ENCODE data around the gene DGKZ.
A peak's percentile ranks its signal among the peaks of the same experiment; 100 is the strongest.
"Not testable (repeated sequence)": the region's sequence is repeated elsewhere in the genome, so short reads cannot be mapped to it uniquely, and the experiment has no call there.

The DGKZ gene, protein sequence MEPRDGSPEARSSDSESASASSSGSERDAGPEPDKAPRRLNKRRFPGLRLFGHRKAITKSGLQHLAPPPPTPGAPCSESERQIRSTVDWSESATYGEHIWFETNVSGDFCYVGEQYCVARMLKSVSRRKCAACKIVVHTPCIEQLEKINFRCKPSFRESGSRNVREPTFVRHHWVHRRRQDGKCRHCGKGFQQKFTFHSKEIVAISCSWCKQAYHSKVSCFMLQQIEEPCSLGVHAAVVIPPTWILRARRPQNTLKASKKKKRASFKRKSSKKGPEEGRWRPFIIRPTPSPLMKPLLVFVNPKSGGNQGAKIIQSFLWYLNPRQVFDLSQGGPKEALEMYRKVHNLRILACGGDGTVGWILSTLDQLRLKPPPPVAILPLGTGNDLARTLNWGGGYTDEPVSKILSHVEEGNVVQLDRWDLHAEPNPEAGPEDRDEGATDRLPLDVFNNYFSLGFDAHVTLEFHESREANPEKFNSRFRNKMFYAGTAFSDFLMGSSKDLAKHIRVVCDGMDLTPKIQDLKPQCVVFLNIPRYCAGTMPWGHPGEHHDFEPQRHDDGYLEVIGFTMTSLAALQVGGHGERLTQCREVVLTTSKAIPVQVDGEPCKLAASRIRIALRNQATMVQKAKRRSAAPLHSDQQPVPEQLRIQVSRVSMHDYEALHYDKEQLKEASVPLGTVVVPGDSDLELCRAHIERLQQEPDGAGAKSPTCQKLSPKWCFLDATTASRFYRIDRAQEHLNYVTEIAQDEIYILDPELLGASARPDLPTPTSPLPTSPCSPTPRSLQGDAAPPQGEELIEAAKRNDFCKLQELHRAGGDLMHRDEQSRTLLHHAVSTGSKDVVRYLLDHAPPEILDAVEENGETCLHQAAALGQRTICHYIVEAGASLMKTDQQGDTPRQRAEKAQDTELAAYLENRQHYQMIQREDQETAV

DNA sequence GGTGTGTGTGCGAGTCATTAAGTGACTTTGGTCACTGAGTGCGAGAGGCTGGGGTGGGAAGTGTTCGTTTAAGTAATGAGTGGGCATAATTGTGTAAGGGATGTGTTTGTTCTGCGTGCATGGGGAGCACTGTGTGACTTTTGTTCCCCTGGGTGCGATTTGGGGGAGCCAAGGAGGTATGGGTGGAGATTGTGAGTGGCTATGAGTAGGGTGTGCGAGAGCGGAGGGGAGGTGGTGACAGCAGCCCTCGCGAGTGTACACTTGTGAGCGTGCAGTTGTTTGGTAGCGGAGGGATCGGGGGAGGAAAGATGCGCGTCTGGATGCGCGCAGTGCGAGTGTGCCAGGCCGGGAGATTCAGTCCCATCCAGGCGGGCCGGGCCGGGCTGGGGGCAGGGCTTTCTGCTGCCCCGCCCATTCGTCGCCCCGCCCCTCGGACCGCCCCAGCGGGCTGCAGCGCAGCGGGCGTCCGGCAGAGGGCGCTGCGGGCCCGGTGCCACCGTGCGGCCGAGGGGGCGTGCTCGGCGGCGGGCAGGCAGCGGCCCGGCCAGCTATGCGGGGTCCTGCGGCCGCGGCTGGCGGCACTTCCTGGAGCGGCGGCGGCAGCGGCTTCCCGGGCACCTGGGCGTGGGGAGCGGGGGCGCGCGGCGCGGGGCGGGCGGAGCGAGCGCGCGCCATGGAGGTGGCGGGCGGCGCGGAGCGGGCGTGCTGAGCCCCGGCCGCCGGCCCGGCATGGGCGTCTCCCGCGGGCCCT, at the start of gene DGKZ:
Gene DGKZ, plus strand, starts transcription at position 578 of the 751 bp plus-strand sequence. CDS start 197 bp downstream, outside the sequence.
- DNase-seq, result peak; percentile 81 to 85

DNA sequence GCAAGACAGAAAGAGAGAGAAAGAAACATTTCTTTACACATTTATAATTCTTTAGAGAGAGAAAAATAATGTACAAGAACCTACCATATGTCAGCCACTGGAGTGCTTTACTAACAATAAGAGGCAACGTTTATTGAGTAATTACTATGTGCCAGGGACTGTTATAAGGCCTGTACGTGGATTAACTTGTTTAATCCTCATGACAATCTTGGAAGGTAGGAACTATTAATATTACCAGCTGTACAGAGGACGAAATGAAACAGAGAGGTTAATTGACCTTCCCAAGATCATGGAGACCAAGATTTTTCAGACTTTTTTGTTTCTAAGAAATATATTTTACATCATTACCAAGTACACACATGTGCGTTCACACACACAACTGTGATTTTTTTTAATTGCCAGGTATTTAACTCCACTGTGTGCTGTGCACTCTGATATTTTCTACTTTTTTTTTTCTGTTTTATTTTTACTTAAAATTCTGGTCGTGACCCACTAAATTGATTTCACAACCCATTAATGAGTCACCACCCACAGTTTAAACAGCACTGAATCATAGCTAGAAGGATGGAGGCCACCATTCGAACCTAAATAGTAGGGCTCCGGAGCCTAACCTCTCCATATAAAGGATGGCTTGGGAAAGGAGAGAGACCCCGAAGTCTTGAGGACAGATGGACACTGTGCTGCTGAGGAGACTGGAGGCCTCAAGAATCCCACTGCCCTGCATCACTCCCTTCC, 48.4 kb upstream of the DGKZ start:
- DNase-seq, result no peak

DNA sequence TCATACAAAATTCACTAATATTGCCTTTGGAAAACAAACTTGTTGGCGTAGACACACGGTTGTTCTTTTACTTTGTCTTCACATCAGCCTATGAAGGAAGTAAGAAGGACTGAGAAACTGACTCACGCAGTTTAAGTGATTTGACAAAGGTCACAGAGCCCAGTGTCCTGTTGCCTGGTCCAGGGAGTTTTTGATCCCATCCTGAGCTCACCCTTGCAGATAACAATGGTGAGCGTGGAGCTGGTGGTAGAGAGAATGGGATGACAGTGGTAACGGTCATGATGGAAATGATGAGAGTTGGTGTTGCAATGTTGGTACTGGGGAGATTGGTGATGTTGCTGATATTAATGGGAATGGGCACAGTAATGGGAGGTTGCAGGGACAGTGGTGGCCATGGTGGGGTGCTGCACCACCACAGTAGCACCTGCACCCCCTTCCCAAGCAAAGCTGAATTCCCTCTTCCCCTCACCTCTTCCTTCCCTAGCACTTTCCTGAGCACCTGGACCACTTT, 47.8 kb upstream of the DGKZ start:
- no peak for DNase-seq

DNA sequence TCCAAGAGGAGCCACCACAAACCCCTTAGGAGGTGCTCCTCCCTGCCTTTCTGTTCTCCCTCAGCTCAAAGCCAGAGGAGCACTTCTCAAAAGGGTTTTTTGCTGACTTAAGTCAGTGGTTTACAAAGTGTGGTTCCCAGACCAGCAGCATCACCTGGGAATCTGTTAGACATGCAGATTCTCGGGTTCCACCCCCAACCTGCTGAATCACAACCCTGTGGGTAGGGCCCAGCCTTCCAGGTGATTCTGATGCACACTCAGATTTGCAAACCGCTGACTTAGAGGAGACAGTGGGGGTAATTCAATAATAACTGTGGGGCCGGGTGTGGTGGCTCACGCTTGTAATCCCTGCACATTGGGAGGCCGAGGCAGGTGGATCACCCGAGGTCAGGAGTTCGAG, 47.0 kb upstream of the DGKZ start:
- DNase-seq, result peak in 1 of 2 experiments; percentile 39

DNA sequence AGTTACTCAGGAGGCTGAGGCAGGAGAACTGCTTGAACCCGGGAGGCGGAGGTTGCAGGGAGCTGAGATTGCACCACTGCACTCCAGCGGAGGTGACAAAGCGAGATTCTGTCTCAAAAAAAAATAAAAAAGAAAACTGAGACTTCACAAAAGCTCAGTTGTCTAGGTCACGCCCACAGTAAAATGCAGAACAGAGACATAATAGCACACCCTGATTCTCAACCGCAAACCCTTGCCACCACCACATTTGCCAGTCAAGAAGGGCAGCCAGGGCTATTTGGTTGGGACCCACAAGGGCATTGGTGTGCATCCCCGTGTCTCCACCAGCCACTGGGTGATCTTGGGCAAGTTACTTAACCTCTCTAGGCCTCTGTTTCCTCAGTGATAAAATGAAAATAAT, 44.4 kb upstream of the DGKZ start:
- DNase-seq, result no peak

DNA sequence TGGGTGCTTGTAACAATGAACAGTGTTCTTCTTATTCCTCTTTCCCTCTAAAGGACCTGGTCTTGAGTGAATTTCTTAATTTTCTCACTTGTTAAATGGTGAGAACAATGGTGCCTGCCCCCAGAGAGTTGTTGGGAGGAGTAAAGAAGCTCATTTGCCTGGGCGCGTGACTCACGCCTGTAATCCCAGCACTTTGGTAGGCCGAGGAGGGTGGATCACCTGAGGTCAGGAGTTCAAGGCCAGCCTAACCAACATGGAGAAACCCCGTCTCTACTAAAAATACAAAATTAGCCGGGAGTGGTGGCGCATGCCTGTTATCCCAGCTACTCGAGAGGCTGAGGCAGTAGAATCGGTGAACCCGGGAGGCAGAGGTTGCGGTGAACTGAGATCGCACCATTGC, 43.2 kb upstream of the DGKZ start:
- DNase-seq, result not testable (repeated sequence)

DNA sequence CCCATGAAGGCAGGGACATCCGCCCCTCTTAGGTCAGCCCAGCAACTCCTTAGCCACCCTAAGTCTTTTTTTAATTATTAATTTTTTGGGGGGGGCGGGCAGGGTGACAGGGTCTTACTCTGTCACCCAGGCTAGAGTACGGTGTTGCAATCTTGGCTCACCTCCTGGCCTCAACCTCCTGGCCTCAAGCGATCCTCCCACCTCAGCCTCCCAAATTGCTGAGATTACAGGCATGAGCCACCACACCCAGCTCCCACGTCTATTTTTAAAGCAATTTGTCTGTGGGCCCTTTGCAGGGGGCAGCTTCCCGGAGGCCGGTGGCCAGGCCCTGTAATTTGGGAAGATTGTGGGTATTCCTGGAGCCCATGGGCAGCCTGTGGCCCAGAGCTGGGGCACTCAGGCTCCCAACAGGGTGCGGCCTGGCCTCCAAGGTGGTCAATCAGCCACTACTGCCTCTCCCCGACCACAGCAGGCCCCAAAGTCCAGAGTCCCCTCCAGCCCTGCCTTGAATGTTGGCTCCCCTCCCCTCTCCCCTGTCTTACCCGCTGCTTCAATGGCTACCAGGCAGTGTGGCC, 42.6 kb upstream of the DGKZ start:
- no peak for DNase-seq

DNA sequence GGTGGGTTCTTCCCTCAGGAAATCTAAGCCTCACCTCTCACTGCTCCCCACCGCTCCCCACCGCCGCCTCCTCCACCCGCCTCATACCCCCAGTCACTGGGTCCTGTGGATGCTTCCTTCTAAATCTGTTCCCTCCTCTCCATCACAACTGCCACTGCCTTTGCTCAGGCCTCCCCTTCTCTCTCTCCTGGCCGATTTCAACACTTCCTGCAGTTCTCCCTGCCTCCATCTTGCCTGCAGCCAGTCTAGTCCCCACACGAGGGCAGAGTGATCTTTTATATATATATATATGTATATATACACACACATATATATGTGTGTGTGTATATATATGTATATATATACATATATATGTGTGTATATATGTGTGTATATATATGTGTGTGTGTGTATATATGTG, 42.0 kb upstream of the DGKZ start:
- no peak for DNase-seq

DNA sequence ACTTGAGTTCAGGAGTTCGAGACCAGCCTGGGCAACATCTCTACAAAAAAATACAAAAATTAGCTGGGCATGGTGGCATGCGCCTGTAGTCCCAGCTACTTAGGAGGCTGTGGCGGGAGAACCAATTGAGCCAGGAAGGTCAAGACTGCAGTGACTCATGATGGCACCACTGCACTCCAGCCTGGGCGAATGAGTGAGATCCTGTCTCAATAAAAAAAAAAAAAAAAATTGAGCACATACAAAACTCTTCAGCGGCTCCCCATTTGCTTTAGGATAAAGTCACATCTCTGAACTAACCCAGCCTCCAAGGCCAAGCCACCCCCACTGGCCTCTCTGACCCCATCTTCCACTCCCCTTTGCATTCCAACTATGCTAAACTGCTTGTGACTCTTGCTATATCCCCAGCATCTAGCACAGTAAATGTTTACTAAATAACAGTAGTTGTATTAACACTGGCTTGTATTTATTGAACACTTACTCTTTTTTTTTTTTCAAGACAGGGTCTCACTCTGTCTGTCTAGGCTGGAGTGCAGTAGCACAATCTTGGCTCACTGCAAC, 40.9 kb upstream of the DGKZ start:
- no peak for DNase-seq

DNA sequence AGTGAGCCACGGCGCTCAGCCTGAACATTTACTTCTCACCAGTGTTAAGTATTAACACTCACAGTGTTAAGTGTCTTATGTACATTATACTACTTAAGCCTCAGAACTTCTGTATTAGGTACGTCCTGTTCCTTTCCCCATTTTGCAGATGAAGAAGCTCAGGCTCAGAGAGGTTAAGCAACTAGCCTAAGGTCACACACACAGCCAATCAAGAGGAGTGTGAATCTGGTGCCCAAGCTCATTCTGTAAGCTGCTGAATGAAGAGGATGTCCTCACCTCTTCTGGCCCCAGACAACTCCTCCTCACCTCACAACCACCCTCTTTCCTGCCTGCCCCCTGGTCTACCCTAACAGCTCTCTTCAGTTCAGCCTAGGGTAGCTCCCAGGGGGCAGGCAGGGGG, 39.9 kb upstream of the DGKZ start:
- no peak for DNase-seq

DNA sequence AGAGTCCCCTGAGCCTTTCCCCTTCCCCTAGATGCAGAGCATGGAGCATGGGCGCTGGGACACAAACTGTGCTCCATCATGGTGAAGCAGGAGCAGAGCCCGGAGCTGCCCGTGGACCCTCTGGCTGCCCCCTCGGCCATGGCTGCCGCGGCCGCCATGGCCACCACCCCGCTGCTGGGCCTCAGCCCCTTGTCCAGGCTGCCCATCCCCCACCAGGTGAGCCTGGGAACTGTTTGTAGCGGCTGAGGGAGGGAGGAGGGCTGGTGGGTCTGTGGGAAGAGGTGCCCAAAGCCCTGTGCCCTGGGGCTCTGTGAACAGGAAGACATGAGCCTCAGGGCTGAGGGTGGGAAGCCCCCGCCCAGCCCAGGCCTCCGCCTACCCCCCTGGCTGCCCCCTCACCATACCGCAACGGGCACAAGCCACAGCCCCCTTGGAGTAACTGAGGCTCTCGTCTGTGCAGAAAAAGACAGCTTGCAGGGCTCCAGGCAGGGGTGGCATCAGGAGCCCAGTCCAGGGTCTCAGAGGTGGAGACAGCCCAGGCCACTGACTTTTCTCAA, 39.4 kb upstream of the DGKZ start:
- DNase-seq, result no peak

DNA sequence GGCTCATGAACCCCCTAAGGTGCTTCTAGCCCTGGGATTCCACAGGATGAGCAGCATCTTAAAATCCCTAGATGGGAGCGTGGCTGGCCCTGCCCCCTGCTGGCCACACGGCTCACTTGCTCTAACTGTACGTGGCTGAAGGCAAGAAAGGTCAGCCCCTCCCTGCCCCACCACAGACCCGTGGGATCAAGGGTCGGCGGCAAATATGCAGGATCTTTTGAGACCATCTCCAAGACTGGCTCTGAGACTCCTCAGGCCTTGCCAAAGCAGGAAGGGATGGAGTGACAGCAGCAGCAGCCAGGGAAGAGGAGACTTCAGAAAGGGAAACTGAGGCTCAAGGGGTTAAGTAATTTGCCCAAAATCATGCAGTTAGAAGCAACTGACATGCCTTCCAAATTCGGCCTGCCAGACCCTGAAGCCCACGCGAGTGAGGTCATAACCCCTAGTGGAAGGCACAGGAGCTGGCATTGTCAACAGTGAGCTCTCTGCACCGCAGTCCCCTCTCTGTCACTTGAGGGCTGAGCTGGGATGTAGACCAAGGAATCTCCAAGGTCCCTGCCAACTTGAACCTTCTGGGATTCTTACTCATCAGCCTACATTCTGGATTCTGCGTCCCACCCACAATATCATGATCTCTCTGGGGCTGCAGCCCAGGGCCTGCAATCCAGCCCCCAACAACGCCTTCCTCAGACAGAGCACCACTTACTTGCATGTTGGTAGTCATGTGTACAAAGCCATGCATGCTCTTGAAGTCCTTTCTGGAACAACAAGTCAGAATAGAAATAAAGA, 38.4 kb upstream of the DGKZ start:
- peak; percentile 77 to 82 for DNase-seq

DNA sequence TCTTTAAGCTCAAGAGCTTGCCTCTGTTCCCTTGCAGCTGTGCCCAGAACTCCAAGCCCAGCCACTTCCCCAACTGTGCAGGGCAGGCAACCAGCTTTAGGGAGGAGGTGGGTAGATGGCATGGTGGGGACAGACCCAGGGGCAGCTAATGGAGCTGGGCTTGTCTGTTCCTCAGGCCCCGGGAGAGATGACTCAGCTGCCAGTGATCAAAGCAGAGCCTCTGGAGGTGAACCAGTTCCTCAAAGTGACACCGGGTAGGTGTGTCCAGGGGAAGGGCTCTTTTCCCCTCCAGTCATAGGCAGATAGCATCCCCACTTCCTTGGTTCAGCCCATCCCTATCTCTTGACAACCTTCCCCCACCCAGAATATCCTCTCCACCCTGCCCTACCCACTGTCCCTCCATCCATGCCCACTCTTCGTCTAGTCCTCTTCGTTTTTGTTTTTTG, 37.4 kb upstream of the DGKZ start:
- no peak for DNase-seq

DNA sequence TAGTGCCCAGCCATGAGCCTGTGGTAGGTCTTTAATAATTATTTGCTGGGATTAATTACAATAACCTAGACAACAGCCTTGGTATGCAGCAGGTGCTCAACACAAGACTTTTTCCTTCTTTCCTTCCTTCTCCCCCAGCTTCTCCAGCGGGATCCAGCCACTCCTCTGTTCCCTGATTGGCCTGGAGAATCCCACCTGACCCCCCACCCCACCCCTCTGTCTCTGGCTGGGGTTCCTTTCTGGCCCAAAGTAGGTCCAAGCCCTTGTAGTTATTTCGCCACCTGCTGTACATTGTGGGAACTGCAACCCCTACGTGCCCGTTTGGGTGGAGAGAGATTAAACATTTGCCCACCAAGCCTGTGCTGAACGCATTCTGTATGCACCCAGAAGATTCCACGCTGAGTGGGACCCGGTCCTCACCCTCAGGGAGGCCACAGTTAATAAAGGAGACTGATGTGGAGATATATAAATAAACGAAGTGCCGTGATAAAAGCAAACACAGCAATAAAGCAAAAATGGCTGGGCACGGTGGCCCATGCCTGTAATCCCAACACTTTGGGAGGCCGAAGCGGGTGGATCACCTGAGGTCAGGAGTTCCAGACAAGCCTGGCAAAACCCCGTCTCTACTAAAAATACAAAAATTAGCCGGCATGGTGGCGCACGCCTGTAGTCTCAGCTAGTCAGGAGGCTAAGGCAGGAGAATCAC, 32.1 kb upstream of the DGKZ start:
- peak; percentile 86 to 88 for DNase-seq

DNA sequence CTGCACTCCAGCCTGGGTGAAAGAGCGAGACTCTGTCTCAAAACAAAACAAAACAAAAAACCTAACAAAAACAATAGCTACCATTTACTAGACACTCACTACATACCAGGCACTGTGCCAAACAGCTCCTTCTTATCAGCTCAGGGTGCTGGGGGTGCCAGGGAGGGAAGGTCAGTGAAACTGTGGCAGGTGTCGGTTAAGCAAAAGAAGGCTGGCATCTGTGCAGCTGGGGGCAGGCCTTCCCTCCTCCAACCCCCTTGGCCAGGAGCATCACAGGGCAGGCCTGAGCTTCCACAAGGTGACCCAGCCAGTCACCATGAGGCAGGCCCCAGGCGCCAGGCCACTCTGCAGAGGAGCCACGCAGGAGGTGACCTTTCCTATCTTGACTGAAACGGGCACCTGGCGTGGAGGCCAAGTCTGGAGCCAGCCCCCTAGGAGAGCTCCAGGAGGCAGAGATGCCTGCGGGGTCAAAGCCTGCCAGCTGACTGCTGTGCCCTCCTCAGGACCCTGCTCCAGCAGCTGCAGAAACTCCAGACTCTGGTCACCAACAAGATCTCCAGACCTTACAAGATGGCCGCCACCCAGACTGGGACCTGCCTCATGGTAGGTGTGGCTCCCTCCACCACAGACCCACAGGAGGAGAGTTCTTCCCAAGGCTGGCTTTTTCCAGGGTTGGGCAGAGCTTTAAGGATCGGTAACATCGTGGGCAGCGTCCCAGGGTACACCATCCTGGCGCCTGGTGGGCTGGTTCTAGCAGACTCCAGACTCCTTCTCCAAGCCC, 31.3 kb upstream of the DGKZ start:
- DNase-seq, result no peak

DNA sequence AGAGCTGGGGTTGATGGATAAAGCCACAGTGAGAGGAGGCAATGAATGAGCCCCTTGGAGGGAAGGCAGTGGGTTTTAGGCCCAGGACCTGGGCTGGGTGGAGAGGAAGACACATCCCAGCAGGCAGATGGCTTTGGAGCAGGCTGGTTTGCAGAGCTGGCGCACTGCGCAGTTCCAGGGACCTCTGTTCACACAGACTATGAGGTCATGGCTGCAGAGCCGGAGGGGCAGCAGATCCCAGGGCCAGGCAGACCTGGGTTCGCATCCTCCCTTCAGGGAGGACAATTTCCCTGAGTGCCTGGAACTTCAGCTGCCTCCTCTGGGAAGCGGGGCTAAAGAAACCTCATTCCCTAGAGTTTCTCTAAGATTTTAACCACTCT, 28.2 kb upstream of the DGKZ start:
- DNase-seq, result no peak

DNA sequence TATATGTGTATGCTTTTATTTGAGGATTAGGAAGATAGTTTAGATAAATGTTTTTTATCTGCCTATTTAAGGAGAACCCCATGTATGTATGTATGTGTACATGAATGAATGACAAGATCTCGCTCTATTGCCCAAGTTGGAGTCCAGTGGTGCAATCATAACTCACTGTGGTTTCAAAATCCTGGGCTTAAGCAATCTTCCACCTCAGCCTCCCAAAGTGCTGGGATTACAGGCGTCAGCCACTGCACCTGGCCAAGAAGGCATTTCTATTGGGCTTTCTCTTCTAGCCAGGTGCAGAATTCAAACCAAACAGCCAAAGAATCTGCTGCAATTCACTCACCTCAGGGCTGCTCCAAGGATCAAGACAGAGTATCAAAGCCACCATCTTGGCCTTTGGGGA, 25.5 kb upstream of the DGKZ start:
- no peak for DNase-seq

DNA sequence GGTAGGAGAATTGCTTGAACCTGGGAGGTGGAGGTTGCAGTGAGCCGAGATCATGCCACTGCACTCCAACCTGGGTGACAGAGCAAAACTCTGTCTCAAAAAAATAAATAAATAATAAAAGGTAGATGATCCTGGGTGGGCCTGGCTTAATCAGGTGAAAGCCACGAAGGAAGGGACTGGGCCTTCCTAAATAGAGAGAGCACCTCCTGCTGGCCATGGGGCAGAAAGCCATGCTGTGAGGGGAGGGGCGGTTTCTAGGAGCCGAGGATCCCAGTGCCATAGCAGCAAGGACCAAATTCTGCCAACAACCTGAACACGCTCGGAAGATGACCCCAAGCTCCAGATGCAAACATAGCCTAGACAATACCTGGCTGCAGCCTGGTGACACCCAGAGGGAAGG, 24.5 kb upstream of the DGKZ start:
- DNase-seq, result peak in 1 of 2 experiments; percentile 40
